ENCODE results near the gene SRP54.

DNA sequence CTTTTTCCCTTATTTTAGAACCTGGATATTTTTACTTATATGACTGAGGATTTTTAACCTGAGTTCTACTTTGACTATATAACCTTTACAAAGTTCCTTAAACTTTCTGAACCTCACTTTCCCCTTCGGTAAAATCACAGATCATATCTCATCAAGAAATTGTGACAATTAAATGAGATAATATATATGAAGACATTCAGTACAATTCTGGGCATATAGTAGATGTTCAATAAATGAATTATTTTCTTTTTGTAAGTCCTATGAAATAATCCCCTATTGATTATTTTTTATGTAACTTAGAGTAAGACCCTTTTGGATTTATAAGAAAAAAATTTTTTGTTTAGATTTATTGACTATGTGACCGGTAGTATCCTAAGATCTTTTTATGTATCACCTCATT, 45.6 kb downstream of the SRP54 start:
- TF ChIP-seq, protein P1, sequence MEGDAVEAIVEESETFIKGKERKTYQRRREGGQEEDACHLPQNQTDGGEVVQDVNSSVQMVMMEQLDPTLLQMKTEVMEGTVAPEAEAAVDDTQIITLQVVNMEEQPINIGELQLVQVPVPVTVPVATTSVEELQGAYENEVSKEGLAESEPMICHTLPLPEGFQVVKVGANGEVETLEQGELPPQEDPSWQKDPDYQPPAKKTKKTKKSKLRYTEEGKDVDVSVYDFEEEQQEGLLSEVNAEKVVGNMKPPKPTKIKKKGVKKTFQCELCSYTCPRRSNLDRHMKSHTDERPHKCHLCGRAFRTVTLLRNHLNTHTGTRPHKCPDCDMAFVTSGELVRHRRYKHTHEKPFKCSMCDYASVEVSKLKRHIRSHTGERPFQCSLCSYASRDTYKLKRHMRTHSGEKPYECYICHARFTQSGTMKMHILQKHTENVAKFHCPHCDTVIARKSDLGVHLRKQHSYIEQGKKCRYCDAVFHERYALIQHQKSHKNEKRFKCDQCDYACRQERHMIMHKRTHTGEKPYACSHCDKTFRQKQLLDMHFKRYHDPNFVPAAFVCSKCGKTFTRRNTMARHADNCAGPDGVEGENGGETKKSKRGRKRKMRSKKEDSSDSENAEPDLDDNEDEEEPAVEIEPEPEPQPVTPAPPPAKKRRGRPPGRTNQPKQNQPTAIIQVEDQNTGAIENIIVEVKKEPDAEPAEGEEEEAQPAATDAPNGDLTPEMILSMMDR (IDR thresholded peaks at IDR 0.05; ENCODE audit: low read depth, low read length, missing input control), result no peak
- no peak for TF ChIP-seq YY1 (IDR thresholded peaks at IDR 0.05)
- TF ChIP-seq, protein P2, sequence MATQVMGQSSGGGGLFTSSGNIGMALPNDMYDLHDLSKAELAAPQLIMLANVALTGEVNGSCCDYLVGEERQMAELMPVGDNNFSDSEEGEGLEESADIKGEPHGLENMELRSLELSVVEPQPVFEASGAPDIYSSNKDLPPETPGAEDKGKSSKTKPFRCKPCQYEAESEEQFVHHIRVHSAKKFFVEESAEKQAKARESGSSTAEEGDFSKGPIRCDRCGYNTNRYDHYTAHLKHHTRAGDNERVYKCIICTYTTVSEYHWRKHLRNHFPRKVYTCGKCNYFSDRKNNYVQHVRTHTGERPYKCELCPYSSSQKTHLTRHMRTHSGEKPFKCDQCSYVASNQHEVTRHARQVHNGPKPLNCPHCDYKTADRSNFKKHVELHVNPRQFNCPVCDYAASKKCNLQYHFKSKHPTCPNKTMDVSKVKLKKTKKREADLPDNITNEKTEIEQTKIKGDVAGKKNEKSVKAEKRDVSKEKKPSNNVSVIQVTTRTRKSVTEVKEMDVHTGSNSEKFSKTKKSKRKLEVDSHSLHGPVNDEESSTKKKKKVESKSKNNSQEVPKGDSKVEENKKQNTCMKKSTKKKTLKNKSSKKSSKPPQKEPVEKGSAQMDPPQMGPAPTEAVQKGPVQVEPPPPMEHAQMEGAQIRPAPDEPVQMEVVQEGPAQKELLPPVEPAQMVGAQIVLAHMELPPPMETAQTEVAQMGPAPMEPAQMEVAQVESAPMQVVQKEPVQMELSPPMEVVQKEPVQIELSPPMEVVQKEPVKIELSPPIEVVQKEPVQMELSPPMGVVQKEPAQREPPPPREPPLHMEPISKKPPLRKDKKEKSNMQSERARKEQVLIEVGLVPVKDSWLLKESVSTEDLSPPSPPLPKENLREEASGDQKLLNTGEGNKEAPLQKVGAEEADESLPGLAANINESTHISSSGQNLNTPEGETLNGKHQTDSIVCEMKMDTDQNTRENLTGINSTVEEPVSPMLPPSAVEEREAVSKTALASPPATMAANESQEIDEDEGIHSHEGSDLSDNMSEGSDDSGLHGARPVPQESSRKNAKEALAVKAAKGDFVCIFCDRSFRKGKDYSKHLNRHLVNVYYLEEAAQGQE (IDR thresholded peaks at IDR 0.05), result no peak
- TF ChIP-seq SP1 (IDR thresholded peaks at IDR 0.05), result no peak
- TF ChIP-seq NR2F2 (IDR thresholded peaks at IDR 0.05), result no peak
- no peak for TF ChIP-seq RXRA (IDR thresholded peaks at IDR 0.05)
- TF ChIP-seq, protein P3, sequence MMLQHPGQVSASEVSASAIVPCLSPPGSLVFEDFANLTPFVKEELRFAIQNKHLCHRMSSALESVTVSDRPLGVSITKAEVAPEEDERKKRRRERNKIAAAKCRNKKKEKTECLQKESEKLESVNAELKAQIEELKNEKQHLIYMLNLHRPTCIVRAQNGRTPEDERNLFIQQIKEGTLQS (IDR thresholded peaks at IDR 0.05), result no peak
- TF ChIP-seq, protein P4, sequence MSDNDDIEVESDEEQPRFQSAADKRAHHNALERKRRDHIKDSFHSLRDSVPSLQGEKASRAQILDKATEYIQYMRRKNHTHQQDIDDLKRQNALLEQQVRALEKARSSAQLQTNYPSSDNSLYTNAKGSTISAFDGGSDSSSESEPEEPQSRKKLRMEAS (IDR thresholded peaks at IDR 0.05), result no peak
- no peak for TF ChIP-seq EGR1 (IDR thresholded peaks at IDR 0.05; ENCODE audit: low read depth in 2 of 2)
- TF ChIP-seq TAF1 (conservative IDR thresholded peaks at IDR 0.05), result no peak
- no peak for TF ChIP-seq GABPA (IDR thresholded peaks at IDR 0.05 in 1 of 2, conservative IDR thresholded peaks at IDR 0.05 in 1 of 2)
- TF ChIP-seq FOXA1 (IDR thresholded peaks at IDR 0.05), result no peak
- TF ChIP-seq, protein P5, sequence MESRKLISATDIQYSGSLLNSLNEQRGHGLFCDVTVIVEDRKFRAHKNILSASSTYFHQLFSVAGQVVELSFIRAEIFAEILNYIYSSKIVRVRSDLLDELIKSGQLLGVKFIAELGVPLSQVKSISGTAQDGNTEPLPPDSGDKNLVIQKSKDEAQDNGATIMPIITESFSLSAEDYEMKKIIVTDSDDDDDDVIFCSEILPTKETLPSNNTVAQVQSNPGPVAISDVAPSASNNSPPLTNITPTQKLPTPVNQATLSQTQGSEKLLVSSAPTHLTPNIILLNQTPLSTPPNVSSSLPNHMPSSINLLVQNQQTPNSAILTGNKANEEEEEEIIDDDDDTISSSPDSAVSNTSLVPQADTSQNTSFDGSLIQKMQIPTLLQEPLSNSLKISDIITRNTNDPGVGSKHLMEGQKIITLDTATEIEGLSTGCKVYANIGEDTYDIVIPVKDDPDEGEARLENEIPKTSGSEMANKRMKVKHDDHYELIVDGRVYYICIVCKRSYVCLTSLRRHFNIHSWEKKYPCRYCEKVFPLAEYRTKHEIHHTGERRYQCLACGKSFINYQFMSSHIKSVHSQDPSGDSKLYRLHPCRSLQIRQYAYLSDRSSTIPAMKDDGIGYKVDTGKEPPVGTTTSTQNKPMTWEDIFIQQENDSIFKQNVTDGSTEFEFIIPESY (IDR thresholded peaks at IDR 0.05), result no peak

Measured in liver (tissue), 3 donors.